HEK293T (cell line): ENCODE measurements around the gene CAPN1.

ENCODE experiments used
- CTCF ChIA-PET: fragments of 350-600 bp; formaldehyde crosslinking; extraction: SDS; loops from one replicate; lab custom pipeline; 2021; ENCODE audit warnings: antibody characterized with exemption, inconsistent platforms; lab: Yijun Ruan, JAX
- POLR2A ChIA-PET: fragments of 350-600 bp; formaldehyde crosslinking; extraction: SDS; loops from one replicate; lab custom pipeline; 2020; ENCODE audit warnings: antibody characterized with exemption, inconsistent platforms; lab: Yijun Ruan, JAX
- DNase-seq: peaks from one replicate; pipeline ENCODE4 v3.0.0; 2012; ENCODE audit warnings: mixed read lengths; ENCODE audit errors: extremely low spot score
- ARNT ChIP-seq: fragments of 450-650 bp; IDR thresholded peaks from 2 replicates; pipeline ENCODE4 v1.6.1; 2017; ENCODE audit warnings: mild to moderate bottlenecking
- BHLHE40 ChIP-seq: fragments of 450-650 bp; IDR thresholded peaks from 2 replicates; pipeline ENCODE4 v1.6.1; 2016; ENCODE audit warnings: mild to moderate bottlenecking, moderate library complexity, borderline replicate concordance
- CTBP1 ChIP-seq: fragments of 450-650 bp; IDR thresholded peaks from 2 replicates; pipeline ENCODE4 v1.6.1; 2016; ENCODE audit warnings: borderline replicate concordance
- ELF4 ChIP-seq: fragments of 450-650 bp; IDR thresholded peaks from 2 replicates; pipeline ENCODE4 v1.6.1; 2017; ENCODE audit warnings: antibody characterized with exemption
- FOXA1 ChIP-seq: fragments of 450-650 bp; IDR thresholded peaks from 2 replicates; pipeline ENCODE4 v1.6.1; 2016; ENCODE audit warnings: mild to moderate bottlenecking
- FOXK2 ChIP-seq: fragments of 450-650 bp; IDR thresholded peaks from 2 replicates; pipeline ENCODE4 v1.6.1; 2016; ENCODE audit warnings: mild to moderate bottlenecking
- FOXM1 ChIP-seq: fragments of 450-650 bp; IDR thresholded peaks from 2 replicates; pipeline ENCODE4 v1.6.1; 2017; ENCODE audit warnings: mild to moderate bottlenecking, borderline replicate concordance
- HDGF ChIP-seq: fragments of 450-650 bp; IDR thresholded peaks from 2 replicates; pipeline ENCODE4 v1.6.1; 2017; ENCODE audit warnings: antibody characterized with exemption, borderline replicate concordance
- L3MBTL2 ChIP-seq: fragments of 450-650 bp; conservative IDR thresholded peaks from 2 replicates; pipeline ENCODE4 v1.6.1; 2016; ENCODE audit warnings: mild to moderate bottlenecking
- LEF1 ChIP-seq: fragments of 450-650 bp; IDR thresholded peaks from 2 replicates; pipeline ENCODE4 v1.6.1; 2017; ENCODE audit warnings: mild to moderate bottlenecking, borderline replicate concordance
- NFRKB ChIP-seq: fragments of 450-650 bp; IDR thresholded peaks from 2 replicates; pipeline ENCODE4 v1.6.1; 2016; ENCODE audit warnings: mild to moderate bottlenecking, moderate library complexity
- SP1 ChIP-seq: fragments of 450-650 bp; IDR thresholded peaks from 2 replicates; pipeline ENCODE4 v1.6.1; 2017
- SUZ12 ChIP-seq: fragments of 450-650 bp; IDR thresholded peaks from 2 replicates; pipeline ENCODE4 v1.6.1; 2016; ENCODE audit warnings: mild to moderate bottlenecking
- TARDBP ChIP-seq: fragments of 450-650 bp; IDR thresholded peaks from 2 replicates; pipeline ENCODE4 v1.6.1; 2016
- ZNF384 ChIP-seq: fragments of 450-650 bp; IDR thresholded peaks from 2 replicates; pipeline ENCODE4 v1.6.1; 2016
- TF ChIP-seq, protein P1 (sequence below): fragments of 450-650 bp; IDR thresholded peaks from 2 replicates; pipeline ENCODE4 v1.6.1; 2016

CAPN1 gene

GRCh38 chr11:65187971-65188461 is 6.3 kb downstream of the CAPN1 start:
- ChIA-PET POLR2A (interaction anchor here (1.5 kb wide), 1 partner anchor 53 kb away, joined by 3 read pairs; no protein-coding TSS in a partner anchor), CTCF (no interaction called here)
- DNase-seq: no peak
- no peak for TF ChIP-seq NFRKB

- ChIA-PET CTCF (no interaction called here), POLR2A (interaction anchor here (1.5 kb wide), 1 partner anchor 53 kb away, joined by 3 read pairs; no protein-coding TSS in a partner anchor)
- TF ChIP-seq NFRKB (no peak), FOXM1 (no peak), L3MBTL2 (no peak), CTBP1 (no peak), TARDBP (no peak), BHLHE40 (no peak), HDGF (no peak), SP1 (no peak), FOXK2 (no peak), ARNT (no peak), ELF4 (no peak), FOXA1 (no peak), ZNF384 (no peak), SUZ12 (no peak), LEF1 (no peak)
- TF ChIP-seq, protein P1, sequence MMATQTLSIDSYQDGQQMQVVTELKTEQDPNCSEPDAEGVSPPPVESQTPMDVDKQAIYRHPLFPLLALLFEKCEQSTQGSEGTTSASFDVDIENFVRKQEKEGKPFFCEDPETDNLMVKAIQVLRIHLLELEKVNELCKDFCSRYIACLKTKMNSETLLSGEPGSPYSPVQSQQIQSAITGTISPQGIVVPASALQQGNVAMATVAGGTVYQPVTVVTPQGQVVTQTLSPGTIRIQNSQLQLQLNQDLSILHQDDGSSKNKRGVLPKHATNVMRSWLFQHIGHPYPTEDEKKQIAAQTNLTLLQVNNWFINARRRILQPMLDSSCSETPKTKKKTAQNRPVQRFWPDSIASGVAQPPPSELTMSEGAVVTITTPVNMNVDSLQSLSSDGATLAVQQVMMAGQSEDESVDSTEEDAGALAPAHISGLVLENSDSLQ: no peak
- no peak for DNase-seq
These were observed 6.8 kb downstream of the CAPN1 start for GRCh38 chr11:65188486-65188885.

GRCh38 chr11:65189191-65189590 is 7.5 kb downstream of the CAPN1 start:
- ChIA-PET POLR2A (interaction anchor here (1.5 kb wide), 1 partner anchor 54 kb away, joined by 3 read pairs; no protein-coding TSS in a partner anchor), CTCF (interaction anchor here (0.7 kb wide), 1 partner anchor 16 kb away, joined by 3 read pairs; no protein-coding TSS in a partner anchor)
- no peak for DNase-seq
- TF ChIP-seq L3MBTL2: no peak

DNA sequence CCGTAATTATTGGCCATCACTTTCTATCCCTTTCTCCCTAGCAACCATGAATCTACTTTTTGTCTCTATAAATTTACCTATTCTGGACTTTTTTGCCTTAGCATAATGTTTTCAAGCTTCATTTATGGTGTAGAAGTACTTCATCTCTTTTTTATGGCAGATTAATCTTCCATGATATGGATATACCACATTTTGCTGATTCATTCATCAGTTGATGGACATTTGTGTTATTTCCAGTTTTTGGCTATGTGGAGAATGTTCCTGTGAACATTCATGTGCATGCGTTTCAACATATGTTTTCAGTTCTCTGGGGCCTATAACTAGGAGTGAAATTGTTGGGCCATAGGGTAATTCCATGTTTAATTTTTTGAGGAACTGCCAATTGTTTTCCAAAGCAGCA is 12.8 kb downstream of the CAPN1 start:
- CTCF ChIA-PET: no interaction called here
- no peak for DNase-seq
- TF ChIP-seq HDGF (no peak), TARDBP (no peak), BHLHE40 (no peak), LEF1 (no peak), CTBP1 (no peak), ARNT (no peak), ELF4 (no peak), FOXA1 (no peak)
- POLR2A ChIA-PET: no interaction called here

DNA sequence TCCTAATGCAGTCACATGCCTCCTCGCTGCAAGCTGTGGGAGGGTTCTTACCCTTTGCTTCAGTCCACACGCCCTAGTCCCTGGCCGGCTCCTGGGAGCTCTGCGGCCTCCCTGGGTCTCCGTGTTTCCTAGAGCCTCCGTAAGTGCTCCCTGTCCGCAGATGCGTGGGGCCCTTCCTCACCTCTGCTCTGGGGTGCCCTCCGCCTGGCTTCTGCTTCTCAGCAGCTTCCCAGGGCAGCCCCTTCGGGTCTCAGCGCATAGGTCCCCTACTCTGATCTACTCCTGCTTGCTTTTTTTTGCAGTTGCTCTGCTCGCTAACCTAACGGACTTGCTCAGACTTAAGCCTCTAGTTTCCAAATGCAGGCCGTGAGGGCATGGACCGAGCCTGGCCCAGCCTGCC is 22.4 kb downstream of the CAPN1 start:
- no peak for TF ChIP-seq FOXK2
- TF ChIP-seq ARNT: no peak
- no peak for TF ChIP-seq CTBP1
- CTCF ChIA-PET: interaction anchor here (0.6 to 1.2 kb wide), 3 partner anchors 16 to 131 kb away, joined by 3 to 5 read pairs (median 4); no protein-coding TSS in a partner anchor
- POLR2A ChIA-PET: interaction anchor here (1.4 kb wide), 1 partner anchor 58 kb away, joined by 3 read pairs; the partner anchor contains the start of gene POLA2
- DNase-seq: no peak

- POLR2A ChIA-PET: interaction anchor here (1.2 to 1.4 kb wide), 2 partner anchors 57 to 118 kb away, joined by 3 read pairs; partner anchors contain the start of gene POLA2
- peak; percentile 89 for DNase-seq
- CTCF ChIA-PET: interaction anchor here (0.6 to 1.6 kb wide), 12 partner anchors 13 to 130 kb away, joined by 3 to 7 read pairs (median 4); partner anchors contain the start of genes CAPN1 and POLA2
- no peak for TF ChIP-seq NFRKB
- TF ChIP-seq LEF1: no peak
- no peak for TF ChIP-seq HDGF
- no peak for TF ChIP-seq SUZ12
- no peak for TF ChIP-seq FOXA1
- no peak for TF ChIP-seq SP1
- no peak for TF ChIP-seq CTBP1
- no peak for TF ChIP-seq ZNF384
These were observed 23.2 kb downstream of the CAPN1 start for GRCh38 chr11:65204646-65205601.

GRCh38 chr11:65205602-65205967 is 23.9 kb downstream of the CAPN1 start:
- POLR2A ChIA-PET: interaction anchor here (0.8 to 1.3 kb wide), 3 partner anchors 56 to 302 kb away, joined by 3 to 4 read pairs (median 3); partner anchors contain the start of gene POLA2
- CTCF ChIA-PET: interaction anchor here (0.6 to 1.6 kb wide), 11 partner anchors 13 to 124 kb away, joined by 3 to 7 read pairs (median 4); partner anchors contain the start of genes CAPN1 and POLA2
- TF ChIP-seq ARNT: no peak
- no peak for TF ChIP-seq ZNF384
- TF ChIP-seq BHLHE40: no peak
- no peak for TF ChIP-seq L3MBTL2
- TF ChIP-seq FOXK2: no peak
- no peak for TF ChIP-seq LEF1
- no peak for TF ChIP-seq FOXM1
- no peak for TF ChIP-seq HDGF
- no peak for TF ChIP-seq SP1
- no peak for TF ChIP-seq ELF4
- no peak for TF ChIP-seq TARDBP
- TF ChIP-seq, protein P1: no peak
- no peak for DNase-seq
